Transverse colon (tissue), 4 donors: ENCODE data around the gene HNRNPL. TPM values are rescaled to one million over a fixed set of nuclear protein-coding genes. Genes with fewer than 3 reads are reported as not detected.
A peak's percentile ranks its signal among the peaks of the same experiment; 100 is the strongest.

Experiments used
- DNase-seq: peaks from one replicate; pipeline ENCODE4 v3.0.0-alpha.2; 2019
- H3K27ac ChIP-seq, 4 donors: fragments of 200-600 bp; sonication (generic); 2 replicates each; pipeline ENCODE4 v1.5.1; 2016 to 2018; ENCODE audit warnings: inconsistent platforms in 4 of 4
- H3K27me3 ChIP-seq: fragments of 200-600 bp; sonication (generic); 2 replicates; pipeline ENCODE4 v1.5.1; 2017; ENCODE audit warnings: inconsistent platforms
- H3K36me3 ChIP-seq, 4 donors: fragments of 200-600 bp; sonication (generic); 2 replicates each; pipeline ENCODE4 v1.5.1; 2017 to 2019; ENCODE audit warnings: inconsistent platforms in 4 of 4
- H3K4me1 ChIP-seq, 4 donors: fragments of 200-600 bp; sonication (generic); 2 replicates each; pipeline ENCODE4 v1.5.1; 2017 to 2020; ENCODE audit warnings: inconsistent platforms in 4 of 4
- H3K4me3 ChIP-seq, 4 donors: fragments of 200-600 bp; sonication (generic); 1 replicate in 1 of 4; 2 replicates in 3 of 4; pipeline versions ENCODE4 v1.5.1 to v1.6.1; 2017 to 2019; ENCODE audit warnings: inconsistent platforms in 4 of 4
- H3K9me3 ChIP-seq, 2 donors: fragments of 200-600 bp; sonication (generic); 2 replicates each; pipeline ENCODE4 v1.5.1; 2017 to 2019; ENCODE audit warnings: inconsistent platforms in 2 of 2
- CTCF ChIP-seq, 5 experiments: fragments of 200-600 bp in 3 of 5; fragments of 450-650 bp in 2 of 5; sonication (generic) in 3 of 5; IDR thresholded peaks; 1 replicate in 2 of 5; 2 replicates in 3 of 5; pipeline ENCODE4 v1.5.1; 2016 to 2017; ENCODE audit warnings: antibody characterized with exemption in 5 of 5, inconsistent platforms in 3 of 5, mild to moderate bottlenecking in 2 of 5, moderate library complexity in 1 of 5
- EP300 ChIP-seq: sonication (generic); formaldehyde crosslinking; IDR thresholded peaks from one replicate; pipeline ENCODE4 v1.6.1; 2017; ENCODE audit warnings: antibody characterized with exemption, low read depth
- POLR2A ChIP-seq: fragments of 450-650 bp; IDR thresholded peaks from one replicate; pipeline ENCODE4 v1.6.1; 2016; ENCODE audit warnings: antibody characterized with exemption, mild to moderate bottlenecking, moderate library complexity
- POLR2AphosphoS5 ChIP-seq, 3 donors: sonication (generic); formaldehyde crosslinking; IDR thresholded peaks; one replicate each; pipeline ENCODE4 v1.6.1; 2016; ENCODE audit warnings: antibody characterized with exemption in 3 of 3
- WGBS, 2 donors: methylation state at CpG; one replicate each; pipeline ENCODE4 v1.1.5; 2018; ENCODE audit warnings: low coverage in 1 of 2; 5-methylcytosine and 5-hydroxymethylcytosine counted together
- in situ Hi-C, 4 donors: fragments of 200-750 bp; cut with MboI; loops; one replicate each; pipeline versions ENCODE4 v1.15.0 to v1.15.1; 2017; ENCODE audit warnings: low sequenced_read_pairs in 3 of 4, low pct_ligation_motif_present in 1 of 4, low pct_unique_long_range_greater_than_20kb in 1 of 4
- intact Hi-C: fragments of 100-400 bp; cut with DNase I; formaldehyde crosslinking; loops from one replicate; pipeline ENCODE4 v1.15.1; 2023; ENCODE audit warnings: low total_unique reads
- total RNA-seq, 4 donors: library from RNA; depleted of rRNA; stranded (reverse); fragments of >200 nt; gene quantifications; one replicate each; pipeline ENCODE4 v1.1.0, GENCODE V29; 2016

The HNRNPL gene
- total RNA-seq, 4 donors from 2014 or later, result 139 to 200 (median 174) TPM

- Histone ChIP-seq H3K27ac (no peak overlapping the region), H3K36me3 (peaks cover 0 to 6% (median 0%) of the 10 kb centered on the region in 4 donors)
- in situ Hi-C loops, result no loop called here
Observed at GRCh38 chr19:38880076-38880881, 30.5 kb upstream of the HNRNPL start.

GRCh38 chr19:38879400-38879751 lies 29.6 kb upstream of the HNRNPL start:
- in situ Hi-C loops (no loop called here), intact Hi-C loops (no loop called here)
- no peak overlapping the region for H3K4me3 ChIP-seq
- no peaks in the 10 kb centered on the region for H3K9me3 ChIP-seq
- peak overlapping the region in 2 of 4 donors; percentile 63 to 73 for H3K27ac ChIP-seq
- DNase-seq, result no peak
- TF ChIP-seq POLR2A (no peak), EP300 (no peak), POLR2AphosphoS5 (IDR thresholded peaks at IDR 0.05) (no peak), CTCF (IDR thresholded peaks at IDR 0.05) (no peak)
- peaks cover 5 to 20% (median 11%) of the 10 kb centered on the region in 4 donors for H3K4me1 ChIP-seq
- no peaks in the 10 kb centered on the region for H3K27me3 ChIP-seq
- peaks cover 0 to 6% (median 0%) of the 10 kb centered on the region in 4 donors for H3K36me3 ChIP-seq
- WGBS, 2 donors, result 64 to 73% methylated on average over 3 to 11 of the region's 11 CpGs

More at GRCh38 chr19:38880076-38880881, 30.5 kb upstream of the HNRNPL start:
- Histone ChIP-seq H3K9me3 (no peaks in the 10 kb centered on the region), H3K4me3 (no peak overlapping the region), H3K4me1 (peaks cover 5 to 20% (median 11%) of the 10 kb centered on the region in 4 donors), H3K27me3 (no peaks in the 10 kb centered on the region)
- WGBS, 2 donors, result 95% methylated on average over 19 of the region's 19 CpGs; no CpG with 5 or more reads in 1 of the 2 donors
- TF ChIP-seq CTCF (IDR thresholded peaks at IDR 0.05) (no peak), POLR2AphosphoS5 (IDR thresholded peaks at IDR 0.05) (no peak)
- intact Hi-C loops, result no loop called here
- DNase-seq, result no peak

GRCh38 chr19:38878575-38879399 lies 29.0 kb upstream of the HNRNPL start:
- Histone ChIP-seq H3K9me3 (no peaks in the 10 kb centered on the region), H3K27me3 (no peaks in the 10 kb centered on the region), H3K4me1 (peaks cover 5 to 20% (median 11%) of the 10 kb centered on the region in 4 donors), H3K4me3 (peak overlapping the region in 1 of 4 donors; percentile 8), H3K36me3 (peaks cover 0 to 6% (median 0%) of the 10 kb centered on the region in 4 donors), H3K27ac (peak overlapping the region; percentile 56 to 79 (median 68))
- DNase-seq, result no peak
- intact Hi-C loops (no loop called here), in situ Hi-C loops (no loop called here)
- TF ChIP-seq POLR2AphosphoS5 (IDR thresholded peaks at IDR 0.05) (no peak), CTCF (IDR thresholded peaks at IDR 0.05) (no peak), POLR2A (no peak), EP300 (no peak)
- WGBS, 2 donors, result 60 to 70% methylated on average over 1 to 14 of the region's 16 CpGs
